GM21528 (cell line): ENCODE measurements around the gene KLHL26.

ENCODE experiments used
- ATAC-seq: cut with Tn5 transposase; IDR thresholded peaks from one replicate; pipeline ENCODE4 v1.9.1; 2021; ENCODE audit warnings: mild to moderate bottlenecking, moderate library complexity; ENCODE audit not compliant: unreplicated experiment, low FRiP score

Gene KLHL26

GRCh38 chr19:18612051-18612771, 24.6 kb upstream of the KLHL26 start:
- ATAC-seq, result no peak

DNA sequence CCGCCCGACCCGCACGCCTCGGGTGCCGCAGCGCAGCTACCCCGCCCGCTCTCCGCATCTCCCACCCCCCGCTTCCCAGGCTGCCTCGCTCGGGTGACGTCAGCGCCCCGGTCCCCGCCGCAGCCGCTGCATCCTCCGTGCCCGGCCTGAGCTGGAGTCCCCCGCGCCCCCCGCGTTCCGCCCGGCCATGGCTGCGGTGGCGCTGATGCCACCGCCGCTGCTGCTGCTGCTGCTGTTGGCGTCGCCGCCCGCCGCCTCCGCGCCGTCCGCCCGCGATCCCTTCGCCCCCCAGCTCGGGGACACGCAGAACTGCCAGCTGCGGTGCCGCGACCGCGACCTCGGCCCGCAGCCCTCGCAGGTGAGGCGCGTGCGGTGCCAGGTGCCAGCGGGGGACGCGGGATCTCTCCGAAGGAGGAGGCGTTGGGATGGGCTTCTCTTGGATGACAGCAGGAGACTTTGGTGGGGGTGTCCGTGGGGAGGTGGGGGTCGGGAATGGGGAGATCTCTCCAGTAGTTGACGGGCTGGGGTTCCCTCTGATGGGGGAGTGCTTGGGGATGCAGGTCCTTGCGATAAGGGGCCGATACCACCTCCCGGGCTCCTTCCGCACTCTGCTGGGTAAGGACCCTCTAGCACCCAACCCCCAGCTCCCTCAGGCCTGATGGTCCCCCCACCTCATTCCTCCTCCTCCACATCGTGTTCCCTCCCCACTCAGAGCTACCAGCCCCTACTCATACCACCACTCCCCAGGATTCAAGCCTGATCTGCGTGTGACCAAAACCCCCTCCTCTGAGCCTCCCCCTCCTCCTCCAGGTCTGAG, 23.8 kb upstream of the KLHL26 start, which contains the start of gene TMEM59L:
Gene TMEM59L (plus strand): TSS at position 99 of the 817 bp plus-strand sequence. CDS start 89 bp downstream, at position 188.
- no peak for ATAC-seq

DNA sequence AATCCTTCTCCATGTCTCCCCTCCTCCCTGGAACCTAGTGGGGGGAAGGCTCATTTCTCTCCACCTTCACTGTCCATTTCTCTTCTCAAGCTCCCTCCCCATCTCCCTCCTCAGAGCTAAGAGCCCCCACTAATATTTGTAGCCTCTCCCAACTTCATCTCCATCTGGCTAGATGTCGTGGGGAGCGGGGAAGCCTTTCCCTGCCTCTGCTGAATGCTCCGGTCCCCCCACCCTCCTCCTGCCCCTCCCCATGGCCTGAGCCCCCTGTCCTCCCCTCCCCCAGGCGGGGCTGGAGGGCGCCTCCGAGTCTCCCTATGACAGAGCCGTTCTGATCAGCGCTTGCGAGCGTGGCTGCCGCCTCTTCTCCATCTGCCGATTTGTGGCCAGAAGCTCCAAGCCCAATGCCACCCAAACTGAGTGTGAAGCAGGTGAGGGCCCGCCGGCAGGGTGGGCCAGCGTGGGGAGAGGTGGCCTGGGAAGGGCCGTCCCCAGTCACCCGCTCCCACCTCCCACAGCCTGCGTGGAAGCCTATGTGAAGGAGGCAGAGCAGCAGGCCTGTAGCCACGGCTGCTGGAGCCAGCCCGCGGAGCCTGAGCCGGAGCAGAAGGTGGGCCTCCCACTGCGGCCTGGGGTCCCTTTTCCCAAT, 23.1 kb upstream of the KLHL26 start:
- no peak for ATAC-seq

DNA sequence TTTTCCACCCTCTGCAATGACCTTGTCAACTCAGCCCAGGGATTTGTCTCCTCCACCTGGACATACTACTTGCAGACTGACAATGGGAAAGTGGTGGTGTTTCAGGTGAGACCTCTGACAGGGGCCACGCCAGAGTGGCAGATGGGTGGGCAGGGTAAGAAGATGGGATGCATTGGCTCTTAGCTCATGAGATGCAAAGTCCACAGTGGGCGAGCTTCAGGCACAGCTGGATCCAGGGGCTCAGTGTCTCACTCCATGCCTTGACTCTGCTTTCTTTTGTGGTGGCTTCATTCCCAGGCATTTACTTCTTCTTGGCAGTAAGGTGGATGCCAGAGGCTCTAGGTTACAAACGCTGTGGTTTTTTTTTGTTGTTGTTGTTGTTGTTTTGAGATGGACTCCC, 20.8 kb upstream of the KLHL26 start:
- no peak for ATAC-seq

DNA sequence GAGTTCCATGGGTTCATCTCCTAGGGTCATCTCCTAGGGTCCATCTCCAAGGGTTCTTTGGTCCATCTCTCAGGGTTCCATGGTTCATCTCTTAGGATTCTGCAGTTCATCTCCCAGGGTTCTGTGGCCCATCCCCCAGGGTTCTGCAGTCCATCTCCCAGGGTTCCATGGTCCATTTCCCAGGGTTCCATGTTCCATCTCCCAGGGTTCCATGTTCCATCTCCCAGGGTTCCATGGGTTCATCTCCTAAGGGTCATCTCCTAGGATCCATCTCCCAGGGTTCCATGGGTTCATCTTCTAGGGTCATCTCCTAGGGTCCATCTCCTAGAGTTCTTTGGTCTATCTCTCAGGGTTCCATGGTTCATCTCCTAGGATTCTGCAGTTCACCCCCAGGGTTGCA, 19.3 kb upstream of the KLHL26 start:
- no peak for ATAC-seq

GRCh38 chr19:18618236-18618635, 18.6 kb upstream of the KLHL26 start:
- ATAC-seq, result no peak

DNA sequence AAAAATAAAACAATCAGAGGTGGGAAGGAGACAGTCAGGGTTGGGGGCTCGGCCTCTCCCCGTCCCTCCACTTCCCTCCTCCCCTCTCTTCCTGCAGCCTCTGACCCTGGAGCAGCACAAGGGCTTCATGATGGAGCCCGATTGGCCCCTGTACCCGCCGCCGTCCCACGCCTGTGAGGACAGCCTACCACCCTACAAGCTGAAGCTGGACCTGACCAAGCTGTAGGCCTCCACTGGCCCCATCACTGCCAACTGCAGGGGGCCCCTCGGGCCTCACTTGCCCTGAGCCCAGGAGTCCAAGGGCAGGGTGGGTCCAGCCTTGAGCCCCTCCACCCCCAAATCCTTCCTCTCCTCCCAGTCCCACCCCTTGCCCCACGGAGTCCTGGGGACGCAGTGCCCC, 16.5 kb upstream of the KLHL26 start:
- no peak for ATAC-seq

DNA sequence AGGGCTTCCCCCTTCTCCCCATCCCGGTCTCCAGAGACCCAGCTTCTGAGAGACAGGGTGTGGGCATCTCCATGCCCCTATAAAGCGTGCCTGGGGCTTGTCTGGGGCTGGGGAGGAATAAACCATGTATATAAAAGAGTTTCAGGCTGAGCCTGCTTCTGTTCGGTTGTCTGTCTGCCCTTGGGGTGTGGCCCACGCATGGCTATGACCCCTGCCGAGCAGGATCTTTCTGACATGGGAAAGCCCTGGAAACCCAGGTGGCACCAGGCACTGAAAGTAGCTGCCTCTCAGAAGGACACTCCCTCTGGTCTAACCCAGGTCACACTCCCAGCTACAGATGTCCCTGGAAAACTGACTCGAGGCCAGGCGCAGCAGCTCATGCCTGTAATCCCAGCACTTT, 15.9 kb upstream of the KLHL26 start:
- no peak for ATAC-seq

- ATAC-seq, result no peak
These were observed 9.9 kb upstream of the KLHL26 start for GRCh38 chr19:18626906-18627305.

DNA sequence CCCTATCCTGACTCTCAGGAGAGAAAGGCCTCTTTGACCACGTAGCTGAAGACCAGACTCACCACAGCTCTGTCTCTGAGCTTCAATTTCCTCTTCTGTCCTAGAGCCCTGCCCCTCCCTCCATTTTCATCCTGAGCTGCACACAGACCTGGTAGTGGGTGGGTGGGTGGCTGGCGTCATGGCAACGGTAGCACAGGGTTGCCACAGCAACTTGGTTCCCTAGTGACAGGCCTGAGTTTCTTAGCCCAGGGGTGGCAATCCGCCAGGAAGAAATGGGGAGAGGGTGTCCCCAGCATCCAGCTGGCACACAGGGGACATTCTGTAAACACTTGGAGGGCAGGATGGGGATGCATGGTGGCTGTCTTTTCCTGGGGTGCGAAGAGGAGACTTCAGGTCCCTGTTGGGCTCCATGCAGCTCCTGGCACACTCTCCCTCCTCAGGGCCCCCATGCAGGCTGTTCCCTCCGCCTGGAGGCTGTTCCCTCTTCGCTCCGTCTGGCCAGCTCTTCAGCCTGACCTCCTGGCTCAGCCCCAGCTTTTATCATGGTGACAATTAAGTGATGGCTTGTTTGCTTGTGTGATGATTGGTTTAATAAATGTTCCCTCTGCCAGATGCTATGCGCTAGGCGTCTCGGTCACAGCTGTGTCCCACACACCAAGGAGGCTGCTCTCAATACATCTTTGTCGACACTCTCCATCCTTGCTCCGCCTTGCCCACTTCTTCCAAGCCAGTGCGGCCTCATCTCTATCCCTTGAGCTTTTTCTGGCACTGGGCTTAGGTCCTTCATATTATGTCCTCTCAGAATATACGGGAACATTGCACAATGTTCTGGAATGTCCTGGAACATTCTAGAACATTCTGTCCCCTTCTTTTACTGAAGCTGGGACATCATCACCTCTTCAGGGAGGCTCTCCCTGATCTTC, 7.4 kb upstream of the KLHL26 start:
- no peak for ATAC-seq

DNA sequence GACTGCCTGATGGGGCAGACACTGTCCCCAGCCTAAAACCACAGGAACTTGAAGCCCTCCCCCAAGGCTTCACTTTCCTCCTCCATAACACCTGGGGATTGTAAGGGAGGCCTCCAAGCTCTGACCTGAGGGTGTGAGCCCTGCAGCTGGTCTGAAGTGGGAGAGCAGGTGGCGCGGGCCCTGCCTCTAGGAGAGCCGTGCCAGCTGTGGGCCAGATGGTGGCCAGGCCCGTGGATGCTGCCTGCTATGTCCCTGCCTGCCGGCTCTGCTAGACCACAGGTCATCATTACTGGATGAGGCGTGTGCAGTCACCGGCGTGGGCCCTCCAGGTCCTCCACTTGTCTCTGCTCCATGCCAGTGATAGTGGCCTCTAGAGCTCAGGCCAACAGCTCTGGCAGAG, 3.5 kb upstream of the KLHL26 start:
- ATAC-seq, result no peak

DNA sequence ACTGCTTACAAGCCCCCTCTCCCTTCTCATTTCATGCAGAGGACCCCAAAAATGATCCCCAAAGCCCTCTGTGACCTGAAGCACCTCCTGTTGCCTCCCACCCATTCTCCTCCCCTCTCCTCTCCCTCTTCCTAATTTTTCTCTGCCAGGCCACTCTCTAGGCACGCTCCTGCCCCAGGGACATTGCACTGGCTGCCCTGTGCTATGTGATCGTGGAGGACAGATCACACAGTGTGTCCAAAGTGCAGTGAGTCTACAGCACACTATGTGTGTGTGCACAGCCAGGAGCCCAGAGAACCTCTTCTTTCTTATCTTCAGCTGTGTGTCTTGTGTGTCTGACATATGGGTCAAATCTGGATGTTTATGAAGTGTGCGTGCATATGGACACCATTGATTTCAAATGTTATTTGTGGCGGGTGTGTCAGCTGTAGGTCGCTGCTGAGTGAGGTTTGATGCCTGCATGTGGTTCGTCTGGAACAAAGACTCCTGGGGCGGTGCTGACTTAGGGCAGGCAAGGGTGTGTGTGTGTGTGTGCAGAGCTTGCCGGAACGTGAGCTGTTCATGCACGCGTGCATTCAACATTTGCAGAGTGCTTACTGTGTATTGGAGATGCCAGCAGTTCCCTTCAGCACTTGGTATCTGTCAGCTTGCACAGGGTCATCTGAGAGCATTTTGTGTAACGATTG, 2.1 kb upstream of the KLHL26 start:
- no peak for ATAC-seq

GRCh38 chr19:18635831-18636182, 1.0 kb upstream of the KLHL26 start:
- ATAC-seq, result peak; percentile 1

- ATAC-seq, result peak; percentile 81
These were observed 452 bp upstream of the KLHL26 start for GRCh38 chr19:18636183-18636968.

DNA sequence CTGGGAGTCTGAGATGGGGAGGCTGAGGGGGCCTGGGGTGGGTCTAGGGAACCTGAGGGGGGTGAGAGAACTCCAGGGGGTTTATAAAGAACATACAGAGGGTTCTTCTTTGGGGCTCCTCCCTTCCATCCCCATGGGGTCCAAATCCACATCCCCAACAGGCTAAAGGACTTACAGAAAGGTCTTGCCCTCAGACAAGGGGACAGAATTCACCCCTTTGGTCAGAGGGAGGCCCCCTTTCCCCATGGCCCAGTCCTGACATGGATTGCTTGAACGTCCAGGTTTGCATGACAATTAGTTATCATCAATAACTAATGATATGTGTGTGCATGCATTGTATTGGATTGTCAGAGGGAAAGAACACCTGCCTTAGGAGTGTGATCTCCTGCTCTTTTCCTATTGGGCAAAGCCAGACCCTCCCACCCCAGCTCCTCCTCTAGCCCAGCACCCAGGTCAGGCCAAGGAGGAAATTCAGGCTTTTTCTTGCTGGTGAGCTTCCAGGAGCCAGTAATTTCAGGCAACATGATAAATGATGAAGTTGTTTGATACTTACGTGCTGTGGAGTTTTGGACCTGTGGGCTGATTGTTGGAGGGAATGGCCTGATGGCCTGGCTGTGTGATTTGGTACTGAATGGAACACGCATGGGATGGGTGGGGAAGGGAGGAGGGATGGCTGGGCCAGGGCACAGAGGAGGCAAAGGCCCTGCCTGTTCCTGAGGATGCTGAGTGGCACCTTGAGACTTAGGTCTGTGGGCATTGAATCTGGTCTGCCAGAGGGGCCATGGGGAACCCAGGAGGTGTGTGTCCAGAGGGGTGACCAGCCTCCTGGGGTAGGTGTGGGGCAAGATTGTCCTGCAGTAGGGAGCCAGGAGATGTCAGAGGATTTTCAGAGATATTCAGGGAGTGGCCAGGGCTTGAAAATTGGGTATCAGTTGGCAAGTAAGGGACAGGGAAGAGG, 1.1 kb downstream of the KLHL26 start:
- no peak for ATAC-seq

DNA sequence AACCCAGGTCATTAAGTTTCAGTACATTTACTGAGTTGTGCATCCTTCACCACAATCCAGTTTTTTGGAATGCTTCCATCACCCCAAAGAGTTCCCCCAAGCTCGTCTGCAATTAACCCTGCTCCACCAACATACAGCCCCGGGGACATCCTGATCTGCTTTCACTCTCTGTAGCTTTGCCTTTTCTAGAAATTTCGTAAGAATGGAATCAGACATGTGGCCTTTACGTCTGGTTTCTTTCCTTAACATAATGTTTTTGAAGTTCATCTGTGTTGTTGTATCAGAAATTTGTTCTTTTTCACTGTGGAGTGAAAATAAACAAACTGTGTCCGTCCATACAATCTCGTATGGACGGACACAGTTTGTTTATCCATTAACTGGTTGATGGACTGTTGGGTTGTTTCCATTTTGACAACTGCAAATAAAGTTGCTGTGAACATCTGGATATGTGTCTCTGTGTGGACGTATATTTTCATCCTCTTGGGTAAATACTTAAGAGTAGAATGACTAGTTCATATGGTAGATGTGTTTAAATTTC, 2.9 kb downstream of the KLHL26 start:
- no peak for ATAC-seq

- no peak for ATAC-seq
These were observed 7.6 kb downstream of the KLHL26 start for GRCh38 chr19:18644196-18645034.
